ENCODE results near the gene GRK5.

Gene GRK5

DNA sequence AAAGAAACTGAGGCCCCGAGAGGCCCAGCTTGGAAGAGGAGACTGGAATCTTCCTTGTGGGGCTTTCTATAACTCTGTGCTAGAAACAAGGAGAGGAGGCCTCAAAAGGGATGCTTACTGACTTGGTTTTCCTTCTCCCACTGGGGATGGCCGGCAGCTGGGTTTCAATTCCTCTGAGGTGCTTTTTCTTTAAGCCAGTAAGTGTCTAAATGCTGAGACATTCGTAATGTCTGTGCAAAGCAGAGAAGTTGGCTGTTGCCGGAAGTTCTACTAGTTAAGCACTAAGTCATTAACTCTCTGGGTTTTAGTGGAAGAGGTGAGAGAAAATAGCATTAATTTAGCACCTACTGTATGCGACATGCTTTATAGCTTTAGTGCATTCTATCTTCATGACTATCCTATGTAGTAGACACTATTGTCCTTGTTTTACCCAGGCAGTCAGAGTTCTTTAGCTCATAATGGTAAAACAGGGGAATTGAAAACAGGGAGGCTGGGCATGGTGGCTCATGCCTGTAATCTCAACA, 199.9 kb downstream of the GRK5 start:
- H3K9ac ChIP-seq = no peak overlapping the region
- H3K9me3 ChIP-seq (ENCODE audit: control insufficient read depth, low read length) = no peaks in the 10 kb centered on the region
- no peaks in the 10 kb centered on the region for H3K36me3 ChIP-seq (ENCODE audit: control insufficient read depth, insufficient read depth, low read length)
- TF ChIP-seq CTCF (IDR thresholded peaks at IDR 0.05) = no peak
- peaks cover 21% of the 10 kb centered on the region for H3K79me2 ChIP-seq
- H2AFZ ChIP-seq = no peak overlapping the region
- peaks cover 5% of the 10 kb centered on the region for H3K4me1 ChIP-seq
- H3K4me2 ChIP-seq (ENCODE audit: low read length) = no peak overlapping the region
- H3K27me3 ChIP-seq (ENCODE audit: control insufficient read depth, insufficient read depth, low read length) = no peaks in the 10 kb centered on the region
- H3K27ac ChIP-seq = peak overlapping the region; percentile 34
- H3K4me3 ChIP-seq (ENCODE audit: low read depth, low read length) = no peak overlapping the region

DNA sequence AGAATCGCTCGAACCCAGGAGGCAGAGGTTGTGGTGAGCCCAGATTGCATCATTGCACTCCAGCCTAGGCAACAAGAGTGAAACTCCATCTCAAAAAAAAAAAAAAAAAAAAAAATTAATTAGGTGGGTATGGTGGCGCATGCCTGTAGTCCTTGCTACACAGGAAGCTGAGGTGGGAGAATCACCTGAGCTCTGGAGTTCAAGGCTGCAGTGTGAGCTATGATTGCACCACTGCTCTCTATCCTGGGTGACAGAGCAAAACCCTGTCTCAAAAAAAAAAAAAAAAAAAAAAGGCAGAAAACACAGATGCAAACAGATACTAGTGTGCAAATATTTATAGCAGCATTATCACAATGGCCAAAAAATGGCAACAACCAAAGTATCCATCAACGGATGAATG, 200.7 kb downstream of the GRK5 start:
- Histone ChIP-seq H3K27ac (peak overlapping the region; percentile 40), H3K4me1 (peaks cover 10% of the 10 kb centered on the region), H3K4me2 (ENCODE audit: low read length) (no peak overlapping the region), H3K27me3 (ENCODE audit: control insufficient read depth, insufficient read depth, low read length) (no peaks in the 10 kb centered on the region), H3K36me3 (ENCODE audit: control insufficient read depth, insufficient read depth, low read length) (no peaks in the 10 kb centered on the region), H3K9ac (no peak overlapping the region), H2AFZ (no peak overlapping the region), H3K4me3 (ENCODE audit: low read depth, low read length) (no peak overlapping the region), H3K9me3 (ENCODE audit: control insufficient read depth, low read length) (no peaks in the 10 kb centered on the region), H3K79me2 (peaks cover 21% of the 10 kb centered on the region)
- TF ChIP-seq CTCF (IDR thresholded peaks at IDR 0.05) = no peak

GRCh38 chr10:119408969-119409371, 201.6 kb downstream of the GRK5 start:
- H3K27me3 ChIP-seq (ENCODE audit: control insufficient read depth, insufficient read depth, low read length) = no peaks in the 10 kb centered on the region
- no peak overlapping the region for H3K4me3 ChIP-seq (ENCODE audit: low read depth, low read length)
- TF ChIP-seq CTCF (IDR thresholded peaks at IDR 0.05) = no peak
- H3K9ac ChIP-seq = no peak overlapping the region
- H3K79me2 ChIP-seq = peaks cover 29% of the 10 kb centered on the region
- H2AFZ ChIP-seq = no peak overlapping the region
- H3K4me2 ChIP-seq (ENCODE audit: low read length) = no peak overlapping the region
- peak overlapping the region; percentile 58 for H3K27ac ChIP-seq
- peaks cover 10% of the 10 kb centered on the region for H3K4me1 ChIP-seq
- no peaks in the 10 kb centered on the region for H3K36me3 ChIP-seq (ENCODE audit: control insufficient read depth, insufficient read depth, low read length)
- no peaks in the 10 kb centered on the region for H3K9me3 ChIP-seq (ENCODE audit: control insufficient read depth, low read length)

- Histone ChIP-seq H3K4me3 (ENCODE audit: low read depth, low read length) (no peak overlapping the region), H3K4me1 (peaks cover 10% of the 10 kb centered on the region), H3K36me3 (ENCODE audit: control insufficient read depth, insufficient read depth, low read length) (no peaks in the 10 kb centered on the region), H3K4me2 (ENCODE audit: low read length) (no peak overlapping the region), H3K27ac (peak overlapping the region; percentile 58), H2AFZ (no peak overlapping the region), H3K9me3 (ENCODE audit: control insufficient read depth, low read length) (no peaks in the 10 kb centered on the region), H3K79me2 (peaks cover 32% of the 10 kb centered on the region), H3K27me3 (ENCODE audit: control insufficient read depth, insufficient read depth, low read length) (no peaks in the 10 kb centered on the region), H3K9ac (no peak overlapping the region)
- TF ChIP-seq CTCF (IDR thresholded peaks at IDR 0.05) = no peak
Measured at GRCh38 chr10:119409385-119409784, 202.0 kb downstream of the GRK5 start.

DNA sequence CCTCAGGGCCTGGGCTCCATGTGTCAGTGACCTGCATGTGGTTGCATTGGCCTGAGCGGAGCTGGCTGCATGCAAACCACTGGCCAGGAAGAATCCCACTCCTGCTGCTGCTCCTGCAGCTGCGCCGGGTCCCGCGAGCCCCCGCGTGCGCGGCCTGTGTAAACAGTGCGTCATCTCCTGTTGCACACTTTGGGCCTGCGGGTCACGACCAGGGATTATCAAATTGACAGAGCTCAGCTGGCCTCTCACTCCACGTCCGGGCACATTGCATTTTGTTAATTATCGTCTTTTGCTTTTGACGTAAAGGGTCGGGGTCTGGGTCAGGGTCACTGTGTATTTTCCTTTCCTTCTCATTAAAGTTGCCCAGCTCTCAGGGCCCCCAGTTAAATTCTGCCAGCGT, 202.5 kb downstream of the GRK5 start:
- Histone ChIP-seq H3K36me3 (ENCODE audit: control insufficient read depth, insufficient read depth, low read length) (no peaks in the 10 kb centered on the region), H3K27ac (peak overlapping the region; percentile 58), H3K4me3 (ENCODE audit: low read depth, low read length) (no peak overlapping the region), H3K27me3 (ENCODE audit: control insufficient read depth, insufficient read depth, low read length) (no peaks in the 10 kb centered on the region), H3K9ac (no peak overlapping the region), H3K4me2 (ENCODE audit: low read length) (no peak overlapping the region), H3K4me1 (peaks cover 10% of the 10 kb centered on the region), H3K9me3 (ENCODE audit: control insufficient read depth, low read length) (no peaks in the 10 kb centered on the region), H2AFZ (no peak overlapping the region), H3K79me2 (peaks cover 31% of the 10 kb centered on the region)
- no peak for TF ChIP-seq CTCF (IDR thresholded peaks at IDR 0.05)
